CD14-positive monocyte (primary cell): ENCODE results near the gene IGF2. TPM values are rescaled to one million over a fixed set of nuclear protein-coding genes. Genes with fewer than 3 reads are reported as not detected.

ENCODE experiments used
- DNase-seq, 3 donors: peaks; one replicate each; pipeline ENCODE4 v3.0.0-alpha.2; 2011 to 2022
- H2AFZ ChIP-seq: 2 replicates; pipeline ENCODE4 v1.6.0; 2012; ENCODE audit warnings: mild to moderate bottlenecking, low read depth, low read length, inconsistent platforms; ENCODE audit not compliant: insufficient read depth, poor library complexity, severe bottlenecking
- H3K27ac ChIP-seq, 2 donors: 1 replicate in 1 of 2; 2 replicates in 1 of 2; pipeline ENCODE4 v1.5.1; 2012 to 2013; ENCODE audit warnings: low read length in 2 of 2, control low read depth in 1 of 2, inconsistent platforms in 1 of 2, low read depth in 1 of 2, mild to moderate bottlenecking in 1 of 2
- H3K27me3 ChIP-seq, 2 donors: one replicate each; pipeline versions ENCODE4 v1.6.0 to v1.6.1; 2011 to 2013; ENCODE audit warnings: low read length in 2 of 2; ENCODE audit not compliant: control insufficient read depth in 2 of 2, insufficient read depth in 2 of 2
- H3K36me3 ChIP-seq, 2 donors: replicated peaks in 1 of 2; 1 replicate in 1 of 2; 2 replicates in 1 of 2; pipeline versions ENCODE4 v1.5.1 to v1.6.1; 2012 to 2013; ENCODE audit warnings: low read length in 2 of 2, control low read depth in 1 of 2, inconsistent platforms in 1 of 2, mild to moderate bottlenecking in 1 of 2; ENCODE audit not compliant: insufficient read depth in 2 of 2, control insufficient read depth in 1 of 2
- H3K4me1 ChIP-seq, 2 donors: 1 replicate in 1 of 2; 2 replicates in 1 of 2; pipeline versions ENCODE4 v1.5.1 to v1.6.1; 2012 to 2013; ENCODE audit warnings: low read length in 2 of 2, control low read depth in 1 of 2, inconsistent platforms in 1 of 2, mild to moderate bottlenecking in 1 of 2, moderate library complexity in 1 of 2; ENCODE audit not compliant: insufficient read depth in 2 of 2, control insufficient read depth in 1 of 2
- H3K4me2 ChIP-seq: replicated peaks from 2 replicates; pipeline ENCODE3; 2012; ENCODE audit warnings: low read length, moderate library complexity, mild to moderate bottlenecking; ENCODE audit not compliant: poor library complexity, severe bottlenecking; ENCODE audit errors: extremely low read depth
- H3K4me3 ChIP-seq, 3 experiments: fragments of 200-600 bp in 1 of 3; sonication (generic) in 1 of 3; replicated peaks in 1 of 3; 1 replicate in 2 of 3; 2 replicates in 1 of 3; pipeline ENCODE4 v1.5.1; 2011 to 2013; ENCODE audit warnings: low read length in 3 of 3, mild to moderate bottlenecking in 3 of 3, control low read depth in 2 of 3, low read depth in 2 of 3, inconsistent platforms in 1 of 3, moderate library complexity in 1 of 3
- H3K79me2 ChIP-seq: 2 replicates; pipeline ENCODE4 v1.6.0; 2012; ENCODE audit warnings: mild to moderate bottlenecking, control low read depth, inconsistent platforms, low read length, moderate library complexity; ENCODE audit not compliant: insufficient read depth
- H3K9ac ChIP-seq: 2 replicates; pipeline ENCODE4 v1.6.0; 2017; ENCODE audit warnings: low read length, mild to moderate bottlenecking; ENCODE audit not compliant: insufficient read depth, poor library complexity, severe bottlenecking
- H3K9me3 ChIP-seq, 2 donors: replicated peaks in 1 of 2; 1 replicate in 1 of 2; 2 replicates in 1 of 2; pipeline versions ENCODE4 v1.5.1 to v1.6.1; 2012 to 2013; ENCODE audit warnings: low read length in 2 of 2, control low read depth in 1 of 2; ENCODE audit not compliant: control insufficient read depth in 1 of 2, insufficient read depth in 1 of 2
- H4K20me1 ChIP-seq: 2 replicates; pipeline ENCODE4 v1.6.0; 2012; ENCODE audit warnings: mild to moderate bottlenecking, low read length, control low read depth, moderate library complexity; ENCODE audit not compliant: insufficient read depth
- H3K27ac Mint-ChIP-seq, 7 donors: one replicate each; pipeline ENCODE4 v1.8.0; 2020; ENCODE audit warnings: mild to moderate bottlenecking in 7 of 7, mixed read lengths in 7 of 7, moderate library complexity in 6 of 7, inconsistent platforms in 2 of 7
- H3K27me3 Mint-ChIP-seq, 3 donors: one replicate each; pipeline ENCODE4 v1.8.0; 2021 to 2022; ENCODE audit warnings: low read depth in 3 of 3, mild to moderate bottlenecking in 3 of 3, mixed read lengths in 3 of 3, moderate library complexity in 3 of 3, inconsistent platforms in 1 of 3
- H3K36me3 Mint-ChIP-seq, 2 donors: one replicate each; pipeline ENCODE4 v1.8.0; 2020; ENCODE audit warnings: mixed read lengths in 2 of 2, inconsistent platforms in 1 of 2, mild to moderate bottlenecking in 1 of 2
- H3K4me1 Mint-ChIP-seq: one replicate; pipeline ENCODE4 v1.8.0; 2020; ENCODE audit warnings: mild to moderate bottlenecking, mixed read lengths
- H3K4me3 Mint-ChIP-seq, 2 donors: one replicate each; pipeline ENCODE4 v1.8.0; 2020; ENCODE audit warnings: mild to moderate bottlenecking in 2 of 2, mixed read lengths in 2 of 2, moderate library complexity in 1 of 2
- H3K9me3 Mint-ChIP-seq, 7 donors: one replicate each; pipeline ENCODE4 v1.8.0; 2020 to 2022; ENCODE audit warnings: mixed read lengths in 7 of 7, mild to moderate bottlenecking in 6 of 7, moderate library complexity in 6 of 7, inconsistent platforms in 2 of 7
- CTCF ChIP-seq: fragments of 200-600 bp; IDR thresholded peaks from one replicate; pipeline ENCODE4 v1.8.0; 2022; ENCODE audit warnings: antibody characterized with exemption, mild to moderate bottlenecking
- WGBS: methylation state at CpG from one replicate; pipeline ENCODE4 v1.1.5; 2013; ENCODE audit warnings: missing lambda C conversion rate; ENCODE audit not compliant: insufficient coverage; 5-methylcytosine and 5-hydroxymethylcytosine counted together
- intact Hi-C, 2 donors: fragments of 100-400 bp; cut with micrococcal nuclease; formaldehyde crosslinking; loops; one replicate each; pipeline versions ENCODE4 v1.15.0 to v1.15.1; 2023
- polyA plus RNA-seq, 3 donors: library from polyadenylated mRNA; depleted of rRNA in 1 of 3; unstranded in 2 of 3; stranded (reverse) in 1 of 3; fragments of 300-500 nt in 2 of 3; fragments of >200 nt in 1 of 3; fragmentation: Illumina TruSeq in 2 of 3; gene quantifications; 1 replicate in 2 of 3; 2 replicates in 1 of 3; pipeline ENCODE4 v1.2.3, GENCODE V29; 2012 to 2021

IGF2 gene
- polyA plus RNA-seq, 3 donors: not detected

DNA sequence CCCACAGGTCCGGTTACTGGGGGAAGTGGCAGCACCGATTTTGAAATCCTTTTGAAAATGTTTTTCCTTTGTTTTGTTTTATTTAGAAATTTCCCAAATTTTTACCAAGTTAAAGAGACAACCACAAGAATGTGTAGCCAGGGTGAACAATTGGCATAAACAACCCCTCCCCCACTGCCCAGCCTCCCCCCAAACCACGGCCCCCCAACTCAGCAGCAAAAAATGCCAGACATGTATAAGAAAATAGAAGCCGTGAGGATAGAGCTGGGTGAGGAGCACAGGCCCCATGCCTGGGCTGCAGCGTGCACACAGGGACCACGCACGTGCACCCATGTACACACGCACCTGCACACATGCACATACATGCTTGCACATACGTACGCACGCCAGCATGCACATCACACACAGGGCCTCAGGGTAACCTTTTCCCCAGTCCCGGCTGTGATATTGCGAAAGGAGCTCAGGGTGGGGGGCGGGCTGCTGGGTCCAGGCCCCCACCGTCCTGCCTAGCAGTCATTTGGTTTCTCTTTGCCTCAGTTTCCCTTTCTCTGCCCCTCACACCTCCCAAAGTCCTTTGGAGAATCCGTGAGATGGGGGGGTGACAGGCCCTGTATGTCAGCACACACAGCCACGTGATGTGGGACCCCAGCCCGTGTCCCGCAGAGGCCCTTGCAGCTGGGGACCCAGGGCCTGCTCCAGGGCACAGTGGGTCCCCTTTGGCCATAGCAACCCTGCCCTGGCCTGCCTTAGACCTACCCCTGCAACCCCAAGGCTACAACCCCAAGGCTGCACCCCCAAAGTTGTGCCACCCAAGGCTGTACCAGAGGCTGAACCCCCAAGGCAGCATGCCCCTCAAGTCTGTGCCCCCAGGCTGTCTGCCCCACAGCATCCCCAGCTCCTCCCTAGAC lies 42.9 kb downstream of the IGF2 start:
- H3K79me2 ChIP-seq: no peaks in the 10 kb centered on the region
- DNase-seq: no peak
- H3K9ac ChIP-seq: no peak overlapping the region
- no peak for TF ChIP-seq CTCF
- no peak overlapping the region for H3K27ac Mint-ChIP-seq
- no peaks in the 10 kb centered on the region for H3K4me1 Mint-ChIP-seq
- H3K9me3 ChIP-seq: no peaks in the 10 kb centered on the region
- intact Hi-C loops: no loop called here
- 99% methylated on average over 11 of the region's 19 CpGs for WGBS
- H3K27ac ChIP-seq: no peak overlapping the region
- peaks cover 0 to 1% (median 0%) of the 10 kb centered on the region in 7 donors for H3K9me3 Mint-ChIP-seq
- H3K4me3 ChIP-seq: no peak overlapping the region
- H3K27me3 Mint-ChIP-seq: peaks cover 8 to 21% (median 12%) of the 10 kb centered on the region in 3 donors
- H3K4me3 Mint-ChIP-seq: no peak overlapping the region
- H3K27me3 ChIP-seq: no peaks in the 10 kb centered on the region
- no peak overlapping the region for H2AFZ ChIP-seq
- no peak overlapping the region for H3K4me2 ChIP-seq
- no peaks in the 10 kb centered on the region for H3K4me1 ChIP-seq
- H4K20me1 ChIP-seq: no peaks in the 10 kb centered on the region
- no peaks in the 10 kb centered on the region for H3K36me3 ChIP-seq
- H3K36me3 Mint-ChIP-seq: no peaks in the 10 kb centered on the region

GRCh38 chr11:2095542-2095941 lies 43.6 kb downstream of the IGF2 start:
- Mint-ChIP-seq H3K4me3 (no peak overlapping the region), H3K9me3 (peaks cover 0 to 1% (median 0%) of the 10 kb centered on the region in 7 donors), H3K36me3 (no peaks in the 10 kb centered on the region), H3K27ac (no peak overlapping the region), H3K4me1 (no peaks in the 10 kb centered on the region), H3K27me3 (peaks cover 8 to 20% (median 15%) of the 10 kb centered on the region in 3 donors)
- intact Hi-C loops: no loop called here
- H2AFZ ChIP-seq: no peak overlapping the region
- H4K20me1 ChIP-seq: no peaks in the 10 kb centered on the region
- no peaks in the 10 kb centered on the region for H3K4me1 ChIP-seq
- H3K9ac ChIP-seq: no peak overlapping the region
- no peaks in the 10 kb centered on the region for H3K9me3 ChIP-seq
- H3K27me3 ChIP-seq: no peaks in the 10 kb centered on the region
- no peak overlapping the region for H3K4me3 ChIP-seq
- DNase-seq: no peak
- no peak overlapping the region for H3K4me2 ChIP-seq
- H3K27ac ChIP-seq: no peak overlapping the region
- WGBS: 94% methylated on average over 7 of the region's 7 CpGs
- TF ChIP-seq CTCF: no peak
- no peaks in the 10 kb centered on the region for H3K36me3 ChIP-seq
- H3K79me2 ChIP-seq: no peaks in the 10 kb centered on the region
